Smooth muscle cell (in vitro differentiated cells): ENCODE results near the gene BRIP1. TPM values are rescaled to one million over a fixed set of nuclear protein-coding genes. Genes with fewer than 3 reads are reported as not detected.

Source experiments
- DNase-seq: peaks from one replicate; lab custom pipeline; 2025; ENCODE audit not compliant: unreplicated experiment; lab: John Stamatoyannopoulos, UW
- H2AFZ ChIP-seq: fragments of 200-600 bp; sonication (generic); 2 replicates; pipeline ENCODE4 v1.6.0; 2016; ENCODE audit warnings: antibody characterized with exemption, low read depth, mild to moderate bottlenecking
- H3F3A ChIP-seq: fragments of 200-600 bp; sonication (generic); 2 replicates; pipeline ENCODE4 v1.6.0; 2017; ENCODE audit warnings: antibody characterized with exemption, low read depth
- H3K27ac ChIP-seq: fragments of 200-600 bp; sonication (generic); 2 replicates; pipeline ENCODE4 v1.5.1; 2016; ENCODE audit warnings: low read depth, mild to moderate bottlenecking
- H3K27me3 ChIP-seq: fragments of 200-600 bp; sonication (generic); 2 replicates; pipeline ENCODE4 v1.6.1; 2016; ENCODE audit warnings: low read depth, mild to moderate bottlenecking
- H3K36me3 ChIP-seq: fragments of 200-600 bp; sonication (generic); 2 replicates; pipeline ENCODE4 v1.5.1; 2016; ENCODE audit warnings: low read depth
- H3K4me1 ChIP-seq: fragments of 200-600 bp; sonication (generic); 2 replicates; pipeline ENCODE4 v1.5.1; 2016; ENCODE audit warnings: low read depth
- H3K4me2 ChIP-seq: fragments of 200-600 bp; sonication (generic); 2 replicates; pipeline ENCODE4 v1.6.0; 2016; ENCODE audit warnings: mild to moderate bottlenecking
- H3K4me3 ChIP-seq: fragments of 200-600 bp; sonication (generic); 2 replicates; pipeline ENCODE4 v1.5.1; 2016; ENCODE audit warnings: mild to moderate bottlenecking
- H3K79me2 ChIP-seq: fragments of 200-600 bp; sonication (generic); 2 replicates; pipeline ENCODE4 v1.6.0; 2016; ENCODE audit warnings: low read depth, mild to moderate bottlenecking
- H3K9ac ChIP-seq: fragments of 200-600 bp; sonication (generic); 2 replicates; pipeline ENCODE4 v1.6.0; 2016; ENCODE audit warnings: low read depth
- H3K9me3 ChIP-seq: fragments of 200-600 bp; sonication (generic); replicated peaks from 2 replicates; pipeline ENCODE4 v1.5.1; 2016; ENCODE audit warnings: low read depth
- H4K20me1 ChIP-seq: fragments of 200-600 bp; sonication (generic); 2 replicates; pipeline ENCODE4 v1.6.0; 2016; ENCODE audit warnings: low read depth
- WGBS: methylation state at CpG from one replicate; pipeline ENCODE4 v1.1.7; 2016; ENCODE audit warnings: low lambda C conversion rate; 5-methylcytosine and 5-hydroxymethylcytosine counted together
- polyA plus RNA-seq: library from polyadenylated mRNA; unstranded; fragments of >200 nt; fragmentation: Nextera tagmentation; extraction: Ambion mirVana; gene quantifications from 2 replicates; pipeline ENCODE4 v1.2.1, GENCODE V29; 2016
- total RNA-seq: library from RNA; depleted of rRNA; stranded (reverse); fragments of >200 nt; gene quantifications from 2 replicates; pipeline ENCODE4 v1.2.3, GENCODE V29; 2014
- TF ChIP-seq, protein P1 (sequence below): fragments of 200-600 bp; sonication (generic); IDR thresholded peaks from 2 replicates; pipeline ENCODE4 v1.5.1; 2017; ENCODE audit warnings: borderline replicate concordance, mild to moderate bottlenecking, antibody characterized with exemption; ENCODE audit not compliant: insufficient read depth, poor library complexity, severe bottlenecking

The BRIP1 gene
- total and polyA plus RNA-seq, 2 experiments from 2014 or later, result 0.71 to 9.1 TPM

DNA sequence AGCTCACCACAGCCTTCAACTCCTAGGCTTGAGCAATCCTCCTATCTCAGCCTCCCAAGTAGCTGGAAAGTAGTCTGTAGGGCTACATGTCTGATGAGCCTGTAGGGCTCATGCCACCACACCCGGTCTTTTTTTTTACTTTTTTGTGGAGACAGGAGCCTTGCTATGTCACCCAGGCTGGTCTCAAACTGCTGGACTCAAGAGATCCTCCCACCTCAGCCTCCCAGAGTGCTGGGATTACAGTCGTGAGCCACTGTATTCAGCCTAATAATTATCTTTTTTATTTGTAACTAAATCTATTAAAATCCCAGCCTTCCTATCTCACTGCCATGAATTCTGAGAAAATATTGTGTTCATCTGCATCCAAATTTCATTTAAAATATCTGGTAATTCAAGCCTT is 15.1 kb downstream of the BRIP1 start:
- H3K9me3 ChIP-seq, result no peaks in the 10 kb centered on the region
- no peak overlapping the region for H3K9ac ChIP-seq

DNA sequence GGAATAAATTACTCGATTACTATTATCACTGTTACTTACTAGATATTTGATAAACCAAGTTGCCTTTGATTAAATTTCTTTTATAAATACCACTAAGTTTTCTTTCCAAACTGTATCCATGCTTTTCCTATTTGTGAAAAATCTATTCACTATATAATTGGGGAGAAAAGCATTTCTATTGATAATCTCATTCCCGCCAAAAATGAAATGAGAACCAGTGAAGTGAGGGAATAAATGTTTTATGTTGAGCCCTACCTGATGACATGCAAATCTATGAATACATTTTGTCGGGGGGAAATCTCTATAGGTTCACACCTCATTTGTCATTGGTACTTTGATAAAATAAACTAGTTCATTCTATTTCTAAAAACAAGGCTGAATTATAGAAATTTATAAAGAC is 15.7 kb downstream of the BRIP1 start:
- no peak for DNase-seq
- Histone ChIP-seq H3K4me3 (no peak overlapping the region), H3K36me3 (no peaks in the 10 kb centered on the region), H3K9me3 (no peaks in the 10 kb centered on the region), H3F3A (no peaks in the 10 kb centered on the region), H3K4me2 (no peak overlapping the region), H3K27me3 (no peaks in the 10 kb centered on the region), H3K79me2 (no peaks in the 10 kb centered on the region), H3K9ac (no peak overlapping the region), H4K20me1 (no peaks in the 10 kb centered on the region), H2AFZ (no peak overlapping the region), H3K4me1 (no peaks in the 10 kb centered on the region), H3K27ac (no peak overlapping the region)
- 96% methylated on average over 3 of the region's 3 CpGs for WGBS
- TF ChIP-seq, protein P1, sequence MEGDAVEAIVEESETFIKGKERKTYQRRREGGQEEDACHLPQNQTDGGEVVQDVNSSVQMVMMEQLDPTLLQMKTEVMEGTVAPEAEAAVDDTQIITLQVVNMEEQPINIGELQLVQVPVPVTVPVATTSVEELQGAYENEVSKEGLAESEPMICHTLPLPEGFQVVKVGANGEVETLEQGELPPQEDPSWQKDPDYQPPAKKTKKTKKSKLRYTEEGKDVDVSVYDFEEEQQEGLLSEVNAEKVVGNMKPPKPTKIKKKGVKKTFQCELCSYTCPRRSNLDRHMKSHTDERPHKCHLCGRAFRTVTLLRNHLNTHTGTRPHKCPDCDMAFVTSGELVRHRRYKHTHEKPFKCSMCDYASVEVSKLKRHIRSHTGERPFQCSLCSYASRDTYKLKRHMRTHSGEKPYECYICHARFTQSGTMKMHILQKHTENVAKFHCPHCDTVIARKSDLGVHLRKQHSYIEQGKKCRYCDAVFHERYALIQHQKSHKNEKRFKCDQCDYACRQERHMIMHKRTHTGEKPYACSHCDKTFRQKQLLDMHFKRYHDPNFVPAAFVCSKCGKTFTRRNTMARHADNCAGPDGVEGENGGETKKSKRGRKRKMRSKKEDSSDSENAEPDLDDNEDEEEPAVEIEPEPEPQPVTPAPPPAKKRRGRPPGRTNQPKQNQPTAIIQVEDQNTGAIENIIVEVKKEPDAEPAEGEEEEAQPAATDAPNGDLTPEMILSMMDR, result no peak

More for the DNA sequence above, 15.1 kb downstream of the BRIP1 start:
- WGBS, result 100% methylated on average over 2 of the region's 2 CpGs
- no peaks in the 10 kb centered on the region for H3K27me3 ChIP-seq
- no peak overlapping the region for H2AFZ ChIP-seq
- no peaks in the 10 kb centered on the region for H3K36me3 ChIP-seq
- TF ChIP-seq, protein P1, result no peak
- H3F3A ChIP-seq, result no peaks in the 10 kb centered on the region
- no peak overlapping the region for H3K4me2 ChIP-seq
- no peak overlapping the region for H3K27ac ChIP-seq
- H3K4me3 ChIP-seq, result no peak overlapping the region
- no peak for DNase-seq
- no peaks in the 10 kb centered on the region for H4K20me1 ChIP-seq
- no peaks in the 10 kb centered on the region for H3K4me1 ChIP-seq
- no peaks in the 10 kb centered on the region for H3K79me2 ChIP-seq

DNA sequence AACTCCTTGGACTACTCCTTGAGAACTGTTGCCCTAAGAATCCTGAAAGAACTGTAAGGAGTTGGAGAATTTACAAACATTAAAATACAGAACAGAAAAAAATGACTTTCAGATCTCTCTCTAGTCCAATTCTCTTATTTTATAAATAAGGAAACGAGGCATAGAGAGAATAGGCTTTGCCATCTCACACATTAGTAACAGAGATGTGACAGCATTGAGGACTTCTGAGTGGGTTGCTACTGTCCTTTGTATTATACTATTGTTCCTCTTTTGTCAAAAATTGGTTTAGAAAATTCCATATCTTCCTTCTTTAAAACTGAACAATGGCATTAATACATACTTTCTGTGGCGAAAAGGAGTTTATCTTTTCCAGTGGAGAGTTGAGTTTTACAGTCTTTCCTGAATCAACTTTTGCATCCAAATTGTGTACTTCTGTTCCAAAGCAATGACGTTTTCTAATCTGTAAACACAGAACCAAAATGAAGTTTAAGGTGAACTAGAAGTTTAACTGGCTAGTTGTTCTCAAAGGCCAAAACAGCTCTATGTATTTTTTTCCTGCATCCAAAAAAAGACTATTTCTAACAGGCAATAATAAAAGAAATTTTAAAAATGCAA is 16.5 kb downstream of the BRIP1 start:
- Histone ChIP-seq H3K9ac (no peak overlapping the region), H3K4me2 (no peak overlapping the region), H4K20me1 (no peaks in the 10 kb centered on the region), H3K4me1 (no peaks in the 10 kb centered on the region), H3K79me2 (no peaks in the 10 kb centered on the region), H3K9me3 (no peaks in the 10 kb centered on the region), H3F3A (no peaks in the 10 kb centered on the region), H3K27me3 (no peaks in the 10 kb centered on the region), H3K27ac (no peak overlapping the region), H3K4me3 (no peak overlapping the region), H2AFZ (no peak overlapping the region), H3K36me3 (no peaks in the 10 kb centered on the region)
- TF ChIP-seq, protein P1, result no peak
- DNase-seq, result no peak
- WGBS, result 94% methylated on average over 3 of the region's 3 CpGs

DNA sequence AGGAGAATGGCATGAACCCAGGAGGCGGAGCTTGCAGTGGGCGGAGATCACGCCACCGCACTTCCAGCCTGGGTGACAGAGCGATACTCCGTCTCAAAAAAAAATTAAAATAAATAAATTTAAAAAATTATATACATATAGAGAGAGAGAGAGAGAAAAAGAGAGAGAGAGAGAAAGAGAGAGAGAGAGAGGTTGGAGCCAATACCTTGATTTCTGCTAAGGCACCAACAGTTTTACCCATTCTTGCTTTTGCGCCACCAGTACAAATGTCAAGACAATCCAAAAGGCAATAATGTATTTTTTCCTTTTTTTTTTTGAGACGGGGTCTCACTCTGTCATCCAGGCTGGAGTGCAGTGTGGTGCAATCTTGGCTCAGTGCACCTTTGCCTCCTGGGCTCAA is 17.2 kb downstream of the BRIP1 start:
- 99% methylated on average over 8 of the region's 8 CpGs for WGBS
- Histone ChIP-seq H2AFZ (no peak overlapping the region), H3K4me2 (no peak overlapping the region), H3K27me3 (no peaks in the 10 kb centered on the region), H3K4me3 (no peak overlapping the region), H4K20me1 (no peaks in the 10 kb centered on the region), H3K79me2 (no peaks in the 10 kb centered on the region), H3K4me1 (no peaks in the 10 kb centered on the region), H3K36me3 (no peaks in the 10 kb centered on the region), H3K27ac (no peak overlapping the region), H3F3A (no peaks in the 10 kb centered on the region), H3K9me3 (no peaks in the 10 kb centered on the region), H3K9ac (no peak overlapping the region)
- no peak for DNase-seq
- TF ChIP-seq, protein P1, result no peak
